ENCODE measurements around the gene VWF.

Gene VWF

GRCh38 chr12:6076346-6076745 is 48.1 kb downstream of the VWF start:
- no peak for DNase-seq

DNA sequence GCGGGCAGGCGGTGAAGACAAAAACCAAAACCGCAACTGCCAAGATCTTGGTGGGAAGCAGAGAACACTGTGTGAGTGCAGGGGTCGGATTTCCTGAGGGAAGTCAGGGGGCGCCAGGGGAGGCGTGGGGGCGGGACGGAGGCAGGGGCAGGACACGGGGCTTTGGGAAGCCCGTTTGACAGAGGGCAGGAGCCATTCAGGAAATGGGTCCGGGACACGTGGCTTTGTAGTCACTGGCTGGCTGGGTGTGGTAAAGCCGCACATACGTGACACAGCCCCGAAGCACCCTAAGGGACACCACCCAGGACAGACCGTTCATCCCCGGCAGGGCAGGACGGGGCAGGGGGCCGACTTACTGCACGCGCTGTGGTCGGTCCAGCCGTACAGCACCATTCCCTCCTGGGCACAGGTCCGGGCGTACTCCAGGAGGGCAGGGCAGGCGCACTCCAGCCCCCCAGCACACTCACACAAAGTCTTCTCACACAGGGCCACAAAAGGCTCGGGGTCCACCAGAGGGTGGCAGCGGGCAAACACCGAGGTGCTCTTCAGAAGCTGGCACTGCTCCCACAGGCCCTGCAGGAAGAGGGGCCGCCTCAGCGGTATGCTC is 49.4 kb downstream of the VWF start:
- peak; percentile 76 for DNase-seq

GRCh38 chr12:6074427-6074826 is 50.0 kb downstream of the VWF start:
- DNase-seq: no peak

DNA sequence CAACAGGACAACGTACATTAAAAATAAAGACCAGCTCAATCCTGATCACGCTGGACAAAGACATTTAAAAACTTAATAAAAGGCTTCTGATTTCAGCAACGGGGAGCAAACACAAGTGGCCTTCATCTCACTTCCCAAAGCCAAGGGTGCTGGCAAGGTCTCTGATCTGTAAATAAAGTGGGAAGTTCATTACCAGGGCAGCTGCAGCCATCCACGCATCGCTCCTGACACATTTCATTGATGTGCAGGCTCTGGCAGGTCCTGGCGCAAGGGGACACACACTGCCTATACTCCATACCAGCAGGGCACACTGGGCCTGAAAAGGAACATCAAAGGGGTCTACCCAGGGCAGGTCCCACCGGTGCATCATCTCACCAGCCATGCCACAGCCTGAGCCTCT is 51.0 kb downstream of the VWF start:
- DNase-seq: no peak

DNA sequence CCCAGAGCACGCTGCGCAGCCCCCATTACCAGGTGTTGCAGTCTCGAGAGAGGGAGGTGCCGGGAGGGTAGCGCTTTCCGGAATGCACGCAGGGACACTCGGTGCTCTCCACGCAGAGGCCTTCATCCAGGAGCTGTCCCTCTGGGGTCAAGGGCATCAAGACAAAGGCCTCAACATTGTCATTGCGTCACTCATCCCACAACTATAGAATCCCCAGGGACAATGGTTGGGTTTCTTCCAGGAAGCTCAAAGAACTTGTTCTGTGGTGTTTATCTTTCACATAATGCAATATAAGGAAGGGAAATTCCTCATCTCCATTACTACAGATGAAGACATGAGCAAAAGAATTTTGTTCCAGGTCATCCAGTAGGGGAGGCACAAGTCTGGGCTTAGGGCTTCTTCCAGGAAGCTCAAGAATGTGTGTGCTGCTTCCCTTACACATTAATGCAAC is 52.1 kb downstream of the VWF start:
- DNase-seq: no peak

- DNase-seq: no peak
These were observed 52.9 kb downstream of the VWF start for GRCh38 chr12:6071589-6071988.

GRCh38 chr12:6070472-6071257 is 53.8 kb downstream of the VWF start:
- no peak for DNase-seq

DNA sequence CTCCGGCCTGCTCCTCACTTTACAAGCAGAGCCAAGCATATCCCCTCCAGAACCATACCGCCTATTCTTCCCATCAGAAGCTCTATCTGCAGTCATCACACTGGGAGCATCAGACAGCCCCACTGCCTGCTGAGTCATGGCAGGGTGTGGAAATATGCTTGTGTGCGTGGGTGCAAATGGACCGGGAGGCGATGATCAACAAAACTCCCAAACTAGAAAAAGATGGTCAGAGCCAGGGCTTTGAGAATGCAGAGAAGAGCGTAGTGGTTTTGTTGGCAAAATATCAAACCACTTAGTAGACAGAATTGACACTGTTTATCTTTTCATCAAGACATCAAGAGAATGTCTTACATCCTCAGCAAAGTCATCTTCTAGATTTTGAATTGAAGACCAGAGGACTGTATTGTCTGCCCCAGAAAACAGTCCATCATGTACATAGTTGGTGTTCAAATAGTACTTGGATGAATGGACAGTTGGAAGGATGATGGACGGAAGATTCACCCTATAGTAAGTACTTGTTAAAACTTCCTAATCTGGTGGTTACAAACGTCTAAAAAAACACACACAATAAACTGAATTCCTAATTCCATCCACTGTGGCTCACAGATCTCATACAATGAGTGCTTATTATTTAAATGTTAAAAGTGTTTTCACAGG is 54.9 kb downstream of the VWF start:
- DNase-seq: peak; percentile 70

- no peak for DNase-seq
These were observed 56.2 kb downstream of the VWF start for GRCh38 chr12:6068227-6068626.

- no peak for DNase-seq
These were observed 57.1 kb downstream of the VWF start for GRCh38 chr12:6067152-6067916.

DNA sequence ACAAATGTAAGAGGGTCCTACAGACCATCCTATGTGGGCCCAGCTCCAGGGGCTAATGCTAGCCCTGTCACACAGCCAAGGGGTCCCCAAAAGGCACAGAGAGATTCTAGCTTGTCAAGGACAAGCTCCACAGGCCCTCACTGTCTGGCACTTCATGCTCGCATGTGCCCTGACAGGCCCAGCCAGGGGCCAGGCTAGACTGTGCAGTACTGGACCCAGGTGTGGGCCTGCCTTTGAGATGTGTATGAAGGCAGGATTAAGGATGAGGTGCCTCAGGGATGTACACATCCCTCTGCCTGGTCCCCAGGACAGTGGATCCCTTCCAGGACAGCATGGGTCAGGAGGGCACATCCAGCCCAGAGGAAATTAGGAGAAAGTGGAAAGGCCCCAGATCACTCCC is 57.8 kb downstream of the VWF start:
- no peak for DNase-seq

- DNase-seq: no peak
These were observed 58.6 kb downstream of the VWF start for GRCh38 chr12:6065863-6066199.

GRCh38 chr12:6065131-6065862 is 59.2 kb downstream of the VWF start:
- no peak for DNase-seq

DNA sequence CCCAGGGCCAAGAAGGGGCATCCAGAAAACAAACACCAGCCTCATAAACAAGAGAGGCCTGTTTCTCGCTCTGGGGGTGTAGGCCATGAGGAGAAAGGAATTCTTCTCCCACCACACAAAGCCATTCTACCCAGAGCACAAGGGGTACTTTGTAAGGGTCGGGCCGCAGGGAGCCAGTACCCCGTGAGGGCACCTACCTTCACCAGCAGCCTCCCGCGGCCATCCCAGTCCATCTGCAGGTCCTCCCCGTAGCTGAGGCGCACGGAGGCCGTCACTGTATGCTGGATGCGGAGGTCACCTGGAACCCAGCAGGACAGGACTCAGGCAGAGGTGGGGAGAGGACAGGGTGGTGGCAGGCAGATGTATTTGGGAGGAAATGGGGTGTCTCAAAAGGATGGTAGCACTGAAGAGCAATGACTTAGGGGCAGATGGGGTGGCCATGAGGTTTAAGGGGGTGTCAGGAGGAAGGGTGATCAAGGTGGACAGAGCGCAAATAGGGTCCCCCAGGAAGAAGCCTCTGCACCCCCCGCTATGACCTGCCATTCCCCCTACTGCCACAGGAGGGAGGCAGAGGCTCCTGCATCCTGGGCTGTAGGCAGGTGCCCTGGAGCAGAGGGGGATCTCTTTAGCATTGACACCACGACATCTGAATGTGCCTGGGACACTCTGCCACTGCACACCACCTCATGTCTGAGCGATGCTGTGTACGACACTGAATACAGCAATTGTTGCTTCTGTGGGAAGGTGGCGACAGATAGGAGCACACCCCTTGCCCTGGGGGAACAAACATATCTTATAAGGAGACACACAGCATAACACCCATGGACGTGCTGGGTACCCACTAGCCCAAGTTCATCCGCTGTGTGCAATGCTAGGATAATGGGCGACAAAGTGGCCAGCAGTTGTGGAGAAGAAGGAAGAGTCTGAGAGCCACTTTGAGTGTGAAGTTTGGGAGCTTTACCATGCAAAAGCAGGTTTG is 61.4 kb downstream of the VWF start:
- DNase-seq: peak; percentile 87

DNA sequence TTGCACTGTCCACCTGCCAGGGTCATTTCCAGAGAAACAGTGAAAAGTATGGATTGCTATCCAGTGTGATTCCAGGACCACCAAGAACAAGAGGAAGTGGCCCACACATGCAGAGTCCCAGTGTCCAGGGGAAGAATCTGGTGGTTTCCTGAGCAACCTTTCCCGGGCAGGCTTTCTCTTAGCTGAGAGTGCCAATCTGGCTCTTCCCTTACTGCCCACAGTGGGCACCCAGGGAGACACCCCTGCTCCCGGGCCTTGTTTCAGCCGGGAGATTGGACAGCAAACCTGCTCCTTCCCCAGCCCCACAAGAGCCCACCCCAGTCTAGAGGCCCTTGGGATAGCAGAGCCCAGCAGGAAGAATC is 62.1 kb downstream of the VWF start:
- no peak for DNase-seq

DNA sequence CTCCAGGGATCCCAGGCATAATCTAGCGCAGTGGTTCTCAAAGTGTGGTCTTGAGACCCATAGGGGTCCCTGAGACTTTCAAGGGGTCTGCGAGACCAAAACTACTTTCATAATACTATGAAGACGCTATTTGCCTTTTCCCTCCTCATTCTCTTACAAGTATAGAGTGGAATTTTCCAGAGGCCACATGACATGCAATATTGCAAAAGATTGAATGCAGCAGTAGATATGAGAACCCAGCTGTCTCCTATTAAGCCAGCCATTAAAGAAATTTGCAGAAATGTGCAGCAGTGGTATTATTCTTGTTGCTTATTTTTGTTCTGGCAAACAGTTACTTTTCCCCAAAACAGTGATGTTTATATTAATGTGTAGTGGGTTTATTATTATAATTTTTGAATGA is 62.8 kb downstream of the VWF start:
- no peak for DNase-seq

- DNase-seq: no peak
These were observed 64.5 kb downstream of the VWF start for GRCh38 chr12:6059860-6060565.

- DNase-seq: no peak
These were observed 65.2 kb downstream of the VWF start for GRCh38 chr12:6059221-6059620.

GRCh38 chr12:6058481-6059161 is 65.8 kb downstream of the VWF start:
- DNase-seq: no peak

DNA sequence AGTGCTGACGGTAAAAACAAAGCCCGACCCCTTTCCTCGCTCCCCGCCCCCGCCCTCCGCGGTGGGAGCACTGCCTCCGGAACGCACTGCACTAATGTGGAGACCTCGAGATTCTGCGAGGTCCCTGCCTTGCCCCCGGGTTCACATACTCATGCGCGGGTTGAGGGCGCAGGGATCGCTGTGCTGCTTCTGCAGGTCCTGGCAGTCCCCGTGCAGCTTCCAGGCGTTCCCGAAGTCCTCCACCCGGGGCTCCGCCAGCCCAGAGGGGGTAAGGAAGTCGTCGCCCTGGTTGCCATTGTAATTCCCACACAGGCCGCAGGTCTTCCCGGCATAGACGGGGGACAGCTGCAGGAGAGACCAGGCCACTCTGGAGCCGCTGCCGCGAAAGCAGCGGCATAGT is 66.8 kb downstream of the VWF start:
- no peak for DNase-seq
